T-helper 1 cell treated with Interleukin-12 subunit alpha and Interleukin-12 subunit beta and Interleukin-4 antibody, amounts not matched to agents 30 μg/mL and 1 μg/mL, for 36 hours (primary cell): Measurements from ENCODE around the gene OAS3.
A peak's percentile ranks its signal among the peaks of the same experiment; 100 is the strongest.

Source experiments
- H3K27ac Mint-ChIP-seq: one replicate; pipeline ENCODE4 v1.8.0; 2021; ENCODE audit warnings: mild to moderate bottlenecking, mixed read lengths
- H3K27me3 Mint-ChIP-seq: one replicate; pipeline ENCODE4 v1.8.0; 2021; ENCODE audit warnings: low read depth, mixed read lengths
- H3K36me3 Mint-ChIP-seq: one replicate; pipeline ENCODE4 v1.8.0; 2021; ENCODE audit warnings: low read depth, mixed read lengths
- H3K4me1 Mint-ChIP-seq: one replicate; pipeline ENCODE4 v1.8.0; 2021; ENCODE audit warnings: low read depth, mixed read lengths
- H3K4me3 Mint-ChIP-seq: one replicate; pipeline ENCODE4 v1.8.0; 2021; ENCODE audit warnings: mild to moderate bottlenecking, moderate library complexity, mixed read lengths
- H3K9me3 Mint-ChIP-seq: one replicate; pipeline ENCODE4 v1.8.0; 2021; ENCODE audit warnings: mixed read lengths

OAS3 gene

GRCh38 chr12:112937741-112938719 is at the start of gene OAS3:
Gene OAS3 (plus strand): TSS chr12:112938474. CDS start chr12:112938531, 57 bp downstream.
- Mint-ChIP-seq H3K27ac (peak within 1 kb of the TSS; percentile 91), H3K36me3 (peaks cover 25% of the 10 kb centered on the region), H3K4me1 (peaks cover 43% of the 10 kb centered on the region), H3K27me3 (no peaks in the 10 kb centered on the region), H3K9me3 (no peaks in the 10 kb centered on the region), H3K4me3 (peak within 1 kb of the TSS; percentile 84)

GRCh38 chr12:112891093-112892024 is 46.9 kb upstream of the OAS3 start:
- H3K4me3 Mint-ChIP-seq = no peak overlapping the region
- no peak overlapping the region for H3K27ac Mint-ChIP-seq
- peaks cover 10% of the 10 kb centered on the region for H3K27me3 Mint-ChIP-seq
- no peaks in the 10 kb centered on the region for H3K4me1 Mint-ChIP-seq
- H3K36me3 Mint-ChIP-seq = no peaks in the 10 kb centered on the region
- H3K9me3 Mint-ChIP-seq = no peaks in the 10 kb centered on the region

- no peak overlapping the region for H3K27ac Mint-ChIP-seq
- no peaks in the 10 kb centered on the region for H3K9me3 Mint-ChIP-seq
- H3K27me3 Mint-ChIP-seq = peaks cover 17% of the 10 kb centered on the region
- no peaks in the 10 kb centered on the region for H3K4me1 Mint-ChIP-seq
- no peak overlapping the region for H3K4me3 Mint-ChIP-seq
- H3K36me3 Mint-ChIP-seq = no peaks in the 10 kb centered on the region
These were observed 45.4 kb upstream of the OAS3 start for GRCh38 chr12:112892856-112893255.

GRCh38 chr12:112894128-112894527 is 44.1 kb upstream of the OAS3 start:
- H3K27ac Mint-ChIP-seq = no peak overlapping the region
- no peak overlapping the region for H3K4me3 Mint-ChIP-seq
- no peaks in the 10 kb centered on the region for H3K36me3 Mint-ChIP-seq
- H3K4me1 Mint-ChIP-seq = no peaks in the 10 kb centered on the region
- H3K9me3 Mint-ChIP-seq = no peaks in the 10 kb centered on the region
- peaks cover 29% of the 10 kb centered on the region for H3K27me3 Mint-ChIP-seq

GRCh38 chr12:112898380-112898779 is 39.9 kb upstream of the OAS3 start:
- no peak overlapping the region for H3K27ac Mint-ChIP-seq
- H3K9me3 Mint-ChIP-seq = no peaks in the 10 kb centered on the region
- H3K4me3 Mint-ChIP-seq = no peak overlapping the region
- H3K27me3 Mint-ChIP-seq = peaks cover 29% of the 10 kb centered on the region
- peaks cover 11% of the 10 kb centered on the region for H3K4me1 Mint-ChIP-seq
- peaks cover 2% of the 10 kb centered on the region for H3K36me3 Mint-ChIP-seq

- peaks cover 24% of the 10 kb centered on the region for H3K4me1 Mint-ChIP-seq
- H3K27ac Mint-ChIP-seq = peak overlapping the region; percentile 37
- no peaks in the 10 kb centered on the region for H3K9me3 Mint-ChIP-seq
- no peak overlapping the region for H3K4me3 Mint-ChIP-seq
- peaks cover 2% of the 10 kb centered on the region for H3K36me3 Mint-ChIP-seq
- H3K27me3 Mint-ChIP-seq = peaks cover 29% of the 10 kb centered on the region
These were observed 37.8 kb upstream of the OAS3 start for GRCh38 chr12:112900298-112901145.

GRCh38 chr12:112901271-112901670 is 37.0 kb upstream of the OAS3 start:
- Mint-ChIP-seq H3K27ac (no peak overlapping the region), H3K36me3 (peaks cover 2% of the 10 kb centered on the region), H3K4me1 (peaks cover 28% of the 10 kb centered on the region), H3K27me3 (peaks cover 26% of the 10 kb centered on the region), H3K9me3 (no peaks in the 10 kb centered on the region), H3K4me3 (no peak overlapping the region)

- Mint-ChIP-seq H3K27ac (peak overlapping the region; percentile 73), H3K9me3 (no peaks in the 10 kb centered on the region), H3K27me3 (no peaks in the 10 kb centered on the region), H3K4me3 (peak overlapping the region; percentile 30), H3K4me1 (peaks cover 48% of the 10 kb centered on the region), H3K36me3 (peaks cover 21% of the 10 kb centered on the region)
These were observed 33.7 kb upstream of the OAS3 start for GRCh38 chr12:112904571-112904970.

- Mint-ChIP-seq H3K4me1 (peaks cover 53% of the 10 kb centered on the region), H3K36me3 (peaks cover 29% of the 10 kb centered on the region), H3K4me3 (peak overlapping the region; percentile 49)
These were observed 32.7 kb upstream of the OAS3 start for GRCh38 chr12:112905451-112906089.

GRCh38 chr12:112906712-112907414 is 31.4 kb upstream of the OAS3 start, which contains the start of gene OAS1:
Gene OAS1 (plus strand): TSS chr12:112906962. CDS start chr12:112907040, 78 bp downstream.
- Mint-ChIP-seq H3K27ac (peak within 1 kb of the TSS; percentile 97), H3K36me3 (peaks cover 42% of the 10 kb centered on the region), H3K4me1 (peaks cover 60% of the 10 kb centered on the region), H3K4me3 (peak within 1 kb of the TSS; percentile 100), H3K9me3 (no peaks in the 10 kb centered on the region), H3K27me3 (no peaks in the 10 kb centered on the region)

More at GRCh38 chr12:112905451-112906089, 32.7 kb upstream of the OAS3 start:
- Mint-ChIP-seq H3K27ac (peak overlapping the region; percentile 14), H3K9me3 (no peaks in the 10 kb centered on the region), H3K27me3 (no peaks in the 10 kb centered on the region)

GRCh38 chr12:112907415-112908157 is 30.7 kb upstream of the OAS3 start:
- Mint-ChIP-seq H3K27me3 (no peaks in the 10 kb centered on the region), H3K36me3 (peaks cover 48% of the 10 kb centered on the region), H3K4me1 (peaks cover 57% of the 10 kb centered on the region), H3K27ac (peak overlapping the region; percentile 97), H3K9me3 (peaks cover 6% of the 10 kb centered on the region), H3K4me3 (peak overlapping the region; percentile 100)

- Mint-ChIP-seq H3K36me3 (peaks cover 58% of the 10 kb centered on the region), H3K27ac (peak overlapping the region; percentile 97), H3K9me3 (peaks cover 16% of the 10 kb centered on the region), H3K4me3 (peak overlapping the region; percentile 100), H3K4me1 (peaks cover 63% of the 10 kb centered on the region), H3K27me3 (no peaks in the 10 kb centered on the region)
These were observed 29.7 kb upstream of the OAS3 start for GRCh38 chr12:112908548-112908947.
